ENCODE data around the gene EIF4ENIF1. TPM values are rescaled to one million over a fixed set of nuclear protein-coding genes. Genes with fewer than 3 reads are reported as not detected.
"Not testable (repeated sequence)": the region's sequence is repeated elsewhere in the genome, so short reads cannot be mapped to it uniquely, and the experiment has no call there.

Gene EIF4ENIF1
- polyA plus RNA-seq, 1 of the 3 experiments (the other 2 are of a cell fraction), result 18.4 TPM

DNA sequence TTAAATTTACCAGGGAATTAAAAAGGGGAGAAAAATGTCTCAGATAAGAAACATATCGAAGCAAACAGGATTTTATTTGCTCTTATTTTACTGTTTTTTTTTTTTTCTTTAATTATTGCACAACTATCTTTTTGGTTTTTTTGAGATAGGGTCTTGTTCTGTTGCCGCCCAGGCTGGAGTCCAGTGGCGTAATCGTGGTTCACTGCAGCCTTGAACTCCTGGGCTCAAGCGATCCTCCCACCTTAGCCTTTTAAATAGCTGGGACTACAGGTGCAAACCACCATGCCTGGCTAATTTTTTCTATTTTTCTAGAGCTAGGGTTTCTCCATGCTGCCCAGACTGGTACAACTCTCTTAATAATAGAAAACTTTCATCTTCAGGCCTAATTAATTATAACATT is 57.7 kb downstream of the EIF4ENIF1 start (continued):
- TF ChIP-seq, protein P1, sequence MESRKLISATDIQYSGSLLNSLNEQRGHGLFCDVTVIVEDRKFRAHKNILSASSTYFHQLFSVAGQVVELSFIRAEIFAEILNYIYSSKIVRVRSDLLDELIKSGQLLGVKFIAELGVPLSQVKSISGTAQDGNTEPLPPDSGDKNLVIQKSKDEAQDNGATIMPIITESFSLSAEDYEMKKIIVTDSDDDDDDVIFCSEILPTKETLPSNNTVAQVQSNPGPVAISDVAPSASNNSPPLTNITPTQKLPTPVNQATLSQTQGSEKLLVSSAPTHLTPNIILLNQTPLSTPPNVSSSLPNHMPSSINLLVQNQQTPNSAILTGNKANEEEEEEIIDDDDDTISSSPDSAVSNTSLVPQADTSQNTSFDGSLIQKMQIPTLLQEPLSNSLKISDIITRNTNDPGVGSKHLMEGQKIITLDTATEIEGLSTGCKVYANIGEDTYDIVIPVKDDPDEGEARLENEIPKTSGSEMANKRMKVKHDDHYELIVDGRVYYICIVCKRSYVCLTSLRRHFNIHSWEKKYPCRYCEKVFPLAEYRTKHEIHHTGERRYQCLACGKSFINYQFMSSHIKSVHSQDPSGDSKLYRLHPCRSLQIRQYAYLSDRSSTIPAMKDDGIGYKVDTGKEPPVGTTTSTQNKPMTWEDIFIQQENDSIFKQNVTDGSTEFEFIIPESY (IDR thresholded peaks at IDR 0.05; ENCODE audit: borderline replicate concordance, low read depth), result no peak
- TF ChIP-seq EP300 (IDR thresholded peaks at IDR 0.05; ENCODE audit: borderline replicate concordance in 1 of 2, low read depth in 1 of 2, low read length in 1 of 2) (no peak), NFIC (IDR thresholded peaks at IDR 0.05; ENCODE audit: borderline replicate concordance) (no peak), EZH2phosphoT487 (IDR thresholded peaks at IDR 0.05; ENCODE audit: borderline replicate concordance, low read depth) (no peak), TCF12 (IDR thresholded peaks at IDR 0.05) (no peak)
- TF ChIP-seq, protein P2, sequence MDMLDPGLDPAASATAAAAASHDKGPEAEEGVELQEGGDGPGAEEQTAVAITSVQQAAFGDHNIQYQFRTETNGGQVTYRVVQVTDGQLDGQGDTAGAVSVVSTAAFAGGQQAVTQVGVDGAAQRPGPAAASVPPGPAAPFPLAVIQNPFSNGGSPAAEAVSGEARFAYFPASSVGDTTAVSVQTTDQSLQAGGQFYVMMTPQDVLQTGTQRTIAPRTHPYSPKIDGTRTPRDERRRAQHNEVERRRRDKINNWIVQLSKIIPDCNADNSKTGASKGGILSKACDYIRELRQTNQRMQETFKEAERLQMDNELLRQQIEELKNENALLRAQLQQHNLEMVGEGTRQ (IDR thresholded peaks at IDR 0.05; ENCODE audit: borderline replicate concordance, low read depth, low read length), result no peak

DNA sequence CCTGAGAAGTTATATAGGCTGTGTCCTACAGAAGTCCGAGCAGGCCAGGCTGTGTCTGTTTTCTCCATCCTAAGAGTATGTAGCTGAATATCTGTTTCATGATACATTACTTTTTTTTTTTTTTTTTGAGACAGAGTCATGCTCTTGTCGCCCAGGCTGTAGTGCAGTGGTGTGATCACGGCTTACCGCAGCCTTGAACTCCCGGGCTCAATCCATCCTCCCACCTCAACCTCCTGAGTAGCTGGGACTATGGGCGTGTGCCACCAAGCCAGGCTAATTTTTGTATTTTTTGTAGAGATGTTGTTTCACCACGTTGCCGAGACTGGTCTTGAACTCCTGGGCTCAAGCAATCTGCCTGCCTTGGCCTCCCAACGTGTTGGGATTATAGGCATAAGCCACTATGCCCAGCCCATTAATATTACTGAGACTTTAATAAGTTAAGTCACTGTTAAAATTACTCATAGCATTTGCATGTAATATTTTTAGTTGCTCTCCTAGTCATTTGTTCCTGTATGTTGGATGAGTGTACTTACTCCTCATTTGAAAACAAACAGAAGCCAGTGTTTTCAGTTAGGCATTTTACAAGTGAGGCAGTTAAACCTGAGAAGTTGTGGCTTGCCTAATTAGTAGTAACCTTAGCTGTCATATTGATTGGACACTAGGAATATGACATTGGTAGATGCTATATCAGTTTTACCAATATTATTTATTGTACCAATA is 64.2 kb downstream of the EIF4ENIF1 start:
- Histone ChIP-seq H3K79me2 (ENCODE audit: insufficient read depth) (peaks cover 18% of the 10 kb centered on the region; the same call in 1 of the 2 replicates), H2AFZ (ENCODE audit: low read depth) (no peak overlapping the region), H3K9me3 (no peaks in the 10 kb centered on the region), H4K20me1 (ENCODE audit: insufficient read depth) (no peaks in the 10 kb centered on the region), H3K4me2 (no peak overlapping the region), H3K36me3 (replicated peaks in 1 of 2; ENCODE audit: control insufficient read depth in 1 of 2, insufficient read depth in 2 of 2, low read length in 1 of 2) (peaks cover 50 to 76% of the 10 kb centered on the region in 2 experiments), H3K4me1 (ENCODE audit: control insufficient read depth in 1 of 2, insufficient read depth in 2 of 2, low read depth in 1 of 2, low read length in 1 of 2) (no peaks in the 10 kb centered on the region), H3K9me2 (no peaks in the 10 kb centered on the region), H3K4me3 (ENCODE audit: low read depth in 2 of 2, low read length in 1 of 2) (no peak overlapping the region), H3K27me3 (ENCODE audit: insufficient read depth) (no peaks in the 10 kb centered on the region), H3K27ac (ENCODE audit: low read depth in 2 of 2, low read length in 1 of 2) (no peak overlapping the region), H3F3A (replicated peaks; ENCODE audit: insufficient read depth) (peaks cover 5% of the 10 kb centered on the region), H3K9ac (no peak overlapping the region)
- TF ChIP-seq TAF1 (IDR thresholded peaks at IDR 0.05; ENCODE audit: borderline replicate concordance, low read depth, low read length), result no peak
- TF ChIP-seq MXI1 (IDR thresholded peaks at IDR 0.05; ENCODE audit: low read depth, low read length), result no peak
- no peak for TF ChIP-seq GABPA (IDR thresholded peaks at IDR 0.05; ENCODE audit: low read depth)
- no peak for TF ChIP-seq GATA2 (CRISPR knock-in tag; IDR thresholded peaks at IDR 0.05)
- TF ChIP-seq SIN3A (IDR thresholded peaks at IDR 0.05; ENCODE audit: borderline replicate concordance, low read depth, low read length), result no peak
- TF ChIP-seq, protein P3, sequence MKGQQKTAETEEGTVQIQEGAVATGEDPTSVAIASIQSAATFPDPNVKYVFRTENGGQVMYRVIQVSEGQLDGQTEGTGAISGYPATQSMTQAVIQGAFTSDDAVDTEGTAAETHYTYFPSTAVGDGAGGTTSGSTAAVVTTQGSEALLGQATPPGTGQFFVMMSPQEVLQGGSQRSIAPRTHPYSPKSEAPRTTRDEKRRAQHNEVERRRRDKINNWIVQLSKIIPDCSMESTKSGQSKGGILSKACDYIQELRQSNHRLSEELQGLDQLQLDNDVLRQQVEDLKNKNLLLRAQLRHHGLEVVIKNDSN (IDR thresholded peaks at IDR 0.05; ENCODE audit: borderline replicate concordance, low read depth), result no peak
- TF ChIP-seq NRF1 (IDR thresholded peaks at IDR 0.05; ENCODE audit: low read depth, low read length), result no peak
- no peak for TF ChIP-seq MEF2A (IDR thresholded peaks at IDR 0.05; ENCODE audit: borderline replicate concordance, low read depth)
- TF ChIP-seq, protein P4, sequence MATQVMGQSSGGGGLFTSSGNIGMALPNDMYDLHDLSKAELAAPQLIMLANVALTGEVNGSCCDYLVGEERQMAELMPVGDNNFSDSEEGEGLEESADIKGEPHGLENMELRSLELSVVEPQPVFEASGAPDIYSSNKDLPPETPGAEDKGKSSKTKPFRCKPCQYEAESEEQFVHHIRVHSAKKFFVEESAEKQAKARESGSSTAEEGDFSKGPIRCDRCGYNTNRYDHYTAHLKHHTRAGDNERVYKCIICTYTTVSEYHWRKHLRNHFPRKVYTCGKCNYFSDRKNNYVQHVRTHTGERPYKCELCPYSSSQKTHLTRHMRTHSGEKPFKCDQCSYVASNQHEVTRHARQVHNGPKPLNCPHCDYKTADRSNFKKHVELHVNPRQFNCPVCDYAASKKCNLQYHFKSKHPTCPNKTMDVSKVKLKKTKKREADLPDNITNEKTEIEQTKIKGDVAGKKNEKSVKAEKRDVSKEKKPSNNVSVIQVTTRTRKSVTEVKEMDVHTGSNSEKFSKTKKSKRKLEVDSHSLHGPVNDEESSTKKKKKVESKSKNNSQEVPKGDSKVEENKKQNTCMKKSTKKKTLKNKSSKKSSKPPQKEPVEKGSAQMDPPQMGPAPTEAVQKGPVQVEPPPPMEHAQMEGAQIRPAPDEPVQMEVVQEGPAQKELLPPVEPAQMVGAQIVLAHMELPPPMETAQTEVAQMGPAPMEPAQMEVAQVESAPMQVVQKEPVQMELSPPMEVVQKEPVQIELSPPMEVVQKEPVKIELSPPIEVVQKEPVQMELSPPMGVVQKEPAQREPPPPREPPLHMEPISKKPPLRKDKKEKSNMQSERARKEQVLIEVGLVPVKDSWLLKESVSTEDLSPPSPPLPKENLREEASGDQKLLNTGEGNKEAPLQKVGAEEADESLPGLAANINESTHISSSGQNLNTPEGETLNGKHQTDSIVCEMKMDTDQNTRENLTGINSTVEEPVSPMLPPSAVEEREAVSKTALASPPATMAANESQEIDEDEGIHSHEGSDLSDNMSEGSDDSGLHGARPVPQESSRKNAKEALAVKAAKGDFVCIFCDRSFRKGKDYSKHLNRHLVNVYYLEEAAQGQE (IDR thresholded peaks at IDR 0.05; ENCODE audit: low read depth, low read length), result no peak
- TF ChIP-seq RAD21 (IDR thresholded peaks at IDR 0.05; ENCODE audit: low read length), result no peak
- CTCF ChIA-PET, result interaction anchor here (0.7 to 1.0 kb wide), 2 partner anchors 24 to 1019 kb away, joined by 3 read pairs; no protein-coding TSS in a partner anchor
- 97% methylated on average over 9 of the region's 9 CpGs for whole genome bisulfite sequencing (ENCODE audit: low lambda C conversion rate)
- DNase-seq, result no peak
- POLR2A ChIA-PET, result no interaction called here

DNA sequence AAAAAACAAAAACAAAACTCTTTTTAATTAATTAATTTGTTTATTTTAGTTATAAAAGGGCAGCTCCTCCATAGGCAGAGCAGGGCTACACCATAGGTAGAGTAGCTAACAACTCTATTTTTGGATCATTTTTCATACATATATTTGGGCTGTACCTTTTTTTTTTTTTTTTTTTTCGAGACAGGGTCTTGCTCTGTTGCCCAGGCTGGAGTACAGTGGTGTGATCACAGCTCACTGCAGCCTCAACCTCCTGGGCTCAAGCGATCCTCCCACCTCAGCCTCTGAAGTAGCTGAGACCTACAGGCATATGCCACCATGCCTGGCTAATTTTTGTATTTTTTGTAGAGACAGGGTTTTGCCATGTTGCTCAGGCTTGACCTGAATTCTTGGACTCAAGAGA is 87.3 kb downstream of the EIF4ENIF1 start:
- peaks cover 80% of the 10 kb centered on the region for H3K79me2 ChIP-seq (ENCODE audit: insufficient read depth)
- H3K9me3 ChIP-seq; H3K4me3 ChIP-seq (ENCODE audit: low read depth in 2 of 2, low read length in 1 of 2); H3K27me3 ChIP-seq (ENCODE audit: insufficient read depth); H3K4me1 ChIP-seq (ENCODE audit: control insufficient read depth in 1 of 2, insufficient read depth in 2 of 2, low read depth in 1 of 2, low read length in 1 of 2); H2AFZ ChIP-seq (ENCODE audit: low read depth); H3K27ac ChIP-seq (ENCODE audit: low read depth in 2 of 2, low read length in 1 of 2); DNase-seq; H3K4me2 ChIP-seq; H3K9me2 ChIP-seq; H4K20me1 ChIP-seq (ENCODE audit: insufficient read depth); H3K9ac ChIP-seq: not testable (repeated sequence)
- 100% methylated on average over 2 of the region's 2 CpGs for WGBS (ENCODE audit: low lambda C conversion rate)
- peaks cover 23 to 57% of the 10 kb centered on the region in 2 experiments for H3K36me3 ChIP-seq (replicated peaks in 1 of 2; ENCODE audit: control insufficient read depth in 1 of 2, insufficient read depth in 2 of 2, low read length in 1 of 2)
- peaks cover 26% of the 10 kb centered on the region for H3F3A ChIP-seq (replicated peaks; ENCODE audit: insufficient read depth)
- POLR2A ChIA-PET, result interaction anchor here (1.0 kb wide), 1 partner anchor 63 kb away, joined by 8 read pairs; no protein-coding TSS in a partner anchor
- CTCF ChIA-PET, result interaction anchor here (1.2 kb wide), 1 partner anchor 57 kb away, joined by 6 read pairs; no protein-coding TSS in a partner anchor

All from SK-N-SH (cell line).